ENCODE data around the gene NCOA5. TPM values are rescaled to one million over a fixed set of nuclear protein-coding genes. Genes with fewer than 3 reads are reported as not detected.

Gene NCOA5
- polyA plus RNA-seq, 2 donors: 8.6 to 10.7 TPM

DNA sequence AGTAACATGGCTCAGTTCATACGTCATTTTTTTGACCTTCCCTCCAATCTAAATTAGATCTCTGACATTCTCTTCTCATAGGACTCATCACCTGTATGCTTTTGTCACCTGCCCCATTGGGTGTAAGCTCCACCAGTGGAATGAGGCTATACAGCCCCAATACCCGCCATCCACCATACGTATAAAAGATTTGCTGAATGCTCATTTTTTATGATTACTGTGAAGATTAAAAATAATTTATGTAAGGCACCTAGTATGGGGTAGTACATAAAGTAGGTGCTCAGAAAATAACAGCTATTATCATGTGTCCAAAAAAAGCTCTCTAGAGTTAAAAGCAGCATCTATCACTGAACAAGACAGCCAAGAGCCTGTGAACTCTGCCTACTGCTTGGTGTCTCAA is 24.1 kb downstream of the NCOA5 start:
- WGBS, 2 donors: 96% methylated on average over 3 of the region's 3 CpGs
- Histone ChIP-seq H3K4me3 (ENCODE audit: low read depth in 1 of 2, low read length in 2 of 2) (no peak overlapping the region), H3K27me3 (ENCODE audit: control insufficient read depth in 1 of 2, insufficient read depth in 2 of 2, low read length in 2 of 2) (no peaks in the 10 kb centered on the region), H3K4me1 (ENCODE audit: control insufficient read depth in 2 of 2, insufficient read depth in 2 of 2, low read length in 1 of 2) (peaks cover 0 to 2% of the 10 kb centered on the region in 2 donors), H3K9me3 (ENCODE audit: control insufficient read depth in 2 of 2, insufficient read depth in 1 of 2, low read depth in 1 of 2, low read length in 1 of 2) (no peaks in the 10 kb centered on the region), H3K36me3 (ENCODE audit: control insufficient read depth in 2 of 2, insufficient read depth in 2 of 2, low read length in 1 of 2) (peaks cover 47 to 54% of the 10 kb centered on the region in 2 donors), H3K27ac (ENCODE audit: low read depth in 2 of 2, low read length in 1 of 2) (no peak overlapping the region)

DNA sequence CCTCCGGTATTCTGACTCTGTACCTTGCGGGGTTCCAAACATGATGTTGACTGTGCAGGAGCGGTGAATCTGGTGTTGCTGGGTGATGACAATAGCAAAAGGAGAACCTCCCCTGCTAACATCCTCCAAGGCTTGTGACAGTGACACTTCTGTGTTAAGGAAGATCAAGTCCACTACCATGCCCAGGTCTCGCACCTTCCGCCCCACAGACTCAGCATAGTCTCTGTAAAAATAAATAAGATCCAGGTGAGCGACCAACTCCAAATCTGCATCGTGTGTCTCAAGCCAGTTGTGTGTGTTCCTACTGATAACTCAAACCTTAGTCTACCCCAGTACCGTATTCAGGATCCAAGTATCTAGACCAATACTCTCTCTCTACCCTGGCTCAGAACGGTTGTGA is 24.8 kb downstream of the NCOA5 start:
- Histone ChIP-seq H3K27me3 (ENCODE audit: control insufficient read depth in 1 of 2, insufficient read depth in 2 of 2, low read length in 2 of 2) (no peaks in the 10 kb centered on the region), H3K9me3 (ENCODE audit: control insufficient read depth in 2 of 2, insufficient read depth in 1 of 2, low read depth in 1 of 2, low read length in 1 of 2) (no peaks in the 10 kb centered on the region), H3K4me1 (ENCODE audit: control insufficient read depth in 2 of 2, insufficient read depth in 2 of 2, low read length in 1 of 2) (peaks cover 0 to 2% of the 10 kb centered on the region in 2 donors), H3K36me3 (ENCODE audit: control insufficient read depth in 2 of 2, insufficient read depth in 2 of 2, low read length in 1 of 2) (peaks cover 47 to 53% of the 10 kb centered on the region in 2 donors), H3K4me3 (ENCODE audit: low read depth in 1 of 2, low read length in 2 of 2) (no peak overlapping the region), H3K27ac (ENCODE audit: low read depth in 2 of 2, low read length in 1 of 2) (no peak overlapping the region)
- 97 to 98% methylated on average over 9 of the region's 9 CpGs for WGBS, 2 donors

DNA sequence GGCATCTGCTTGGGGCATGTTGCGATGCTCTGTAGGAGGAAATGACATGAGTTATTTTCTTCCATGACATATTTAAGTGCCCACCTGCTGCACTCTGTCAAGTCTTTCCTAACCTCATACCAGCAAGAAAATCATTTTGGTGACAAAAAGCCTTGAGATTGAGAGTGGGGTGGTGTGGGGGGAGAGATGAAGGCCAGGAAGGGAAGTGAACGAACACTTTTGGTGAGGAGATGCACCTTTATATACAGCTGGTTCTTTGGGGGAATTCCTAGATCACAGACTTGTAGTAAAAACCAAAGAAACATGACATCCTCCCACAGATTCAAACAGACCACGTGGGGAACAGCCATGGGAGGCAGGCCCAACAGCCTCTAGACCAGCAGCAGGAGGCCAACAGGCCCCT is 26.1 kb downstream of the NCOA5 start:
- Histone ChIP-seq H3K4me1 (ENCODE audit: control insufficient read depth in 2 of 2, insufficient read depth in 2 of 2, low read length in 1 of 2) (peaks cover 2% of the 10 kb centered on the region in 2 donors), H3K27me3 (ENCODE audit: control insufficient read depth in 1 of 2, insufficient read depth in 2 of 2, low read length in 2 of 2) (no peaks in the 10 kb centered on the region), H3K9me3 (ENCODE audit: control insufficient read depth in 2 of 2, insufficient read depth in 1 of 2, low read depth in 1 of 2, low read length in 1 of 2) (no peaks in the 10 kb centered on the region), H3K4me3 (ENCODE audit: low read depth in 1 of 2, low read length in 2 of 2) (no peak overlapping the region), H3K27ac (ENCODE audit: low read depth in 2 of 2, low read length in 1 of 2) (no peak overlapping the region), H3K36me3 (ENCODE audit: control insufficient read depth in 2 of 2, insufficient read depth in 2 of 2, low read length in 1 of 2) (peaks cover 47 to 50% of the 10 kb centered on the region in 2 donors)
- WGBS, 2 donors: 76 to 90% methylated on average over 3 of the region's 3 CpGs

DNA sequence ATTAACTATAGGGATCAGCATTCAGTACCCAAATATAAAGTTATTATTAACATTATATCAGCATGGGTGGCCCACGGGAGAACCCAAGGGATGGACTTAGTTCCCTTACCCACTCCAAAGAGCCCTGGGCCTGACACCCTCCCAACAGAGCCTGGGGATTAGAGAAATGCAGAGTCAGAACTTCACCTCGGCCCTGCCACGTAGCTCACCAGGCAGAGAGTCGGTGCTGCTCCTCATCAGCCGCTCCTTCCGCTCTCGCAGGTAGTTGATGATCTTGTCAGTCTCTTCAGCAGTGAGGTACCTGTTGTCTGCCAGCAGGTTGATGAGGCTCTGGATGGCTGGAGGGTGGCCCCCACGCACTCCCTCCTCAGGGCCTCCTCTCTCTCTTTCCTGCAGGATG is 26.6 kb downstream of the NCOA5 start:
- peaks cover 47 to 48% of the 10 kb centered on the region in 2 donors for H3K36me3 ChIP-seq (ENCODE audit: control insufficient read depth in 2 of 2, insufficient read depth in 2 of 2, low read length in 1 of 2)
- no peaks in the 10 kb centered on the region for H3K27me3 ChIP-seq (ENCODE audit: control insufficient read depth in 1 of 2, insufficient read depth in 2 of 2, low read length in 2 of 2)
- H3K27ac ChIP-seq (ENCODE audit: low read depth in 2 of 2, low read length in 1 of 2): no peak overlapping the region
- WGBS, 2 donors: 94 to 97% methylated on average over 8 of the region's 8 CpGs
- H3K4me3 ChIP-seq (ENCODE audit: low read depth in 1 of 2, low read length in 2 of 2): no peak overlapping the region
- no peaks in the 10 kb centered on the region for H3K9me3 ChIP-seq (ENCODE audit: control insufficient read depth in 2 of 2, insufficient read depth in 1 of 2, low read depth in 1 of 2, low read length in 1 of 2)
- peaks cover 5 to 7% of the 10 kb centered on the region in 2 donors for H3K4me1 ChIP-seq (ENCODE audit: control insufficient read depth in 2 of 2, insufficient read depth in 2 of 2, low read length in 1 of 2)

DNA sequence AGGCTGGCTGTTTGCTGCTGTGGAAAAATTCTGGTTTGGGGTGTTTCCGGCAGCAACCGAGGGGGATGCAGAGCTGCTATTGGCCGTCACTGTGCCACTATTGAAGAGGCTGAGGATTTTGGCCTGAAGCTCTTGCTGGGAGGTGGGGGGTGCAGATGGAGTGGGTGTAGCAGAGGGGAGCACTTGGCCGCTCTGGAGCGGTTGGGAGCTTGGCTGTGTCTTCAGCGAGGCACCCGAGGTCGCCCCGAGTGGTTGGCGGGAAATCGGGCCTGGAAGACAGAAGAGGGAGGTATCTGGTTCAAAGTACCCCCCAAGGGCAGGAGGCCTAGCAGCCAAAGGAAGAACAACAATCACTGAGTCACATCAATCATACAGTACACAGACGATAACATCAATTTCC is 27.1 kb downstream of the NCOA5 start:
- no peaks in the 10 kb centered on the region for H3K27me3 ChIP-seq (ENCODE audit: control insufficient read depth in 1 of 2, insufficient read depth in 2 of 2, low read length in 2 of 2)
- H3K9me3 ChIP-seq (ENCODE audit: control insufficient read depth in 2 of 2, insufficient read depth in 1 of 2, low read depth in 1 of 2, low read length in 1 of 2): no peaks in the 10 kb centered on the region
- H3K36me3 ChIP-seq (ENCODE audit: control insufficient read depth in 2 of 2, insufficient read depth in 2 of 2, low read length in 1 of 2): peaks cover 47 to 48% of the 10 kb centered on the region in 2 donors
- H3K4me3 ChIP-seq (ENCODE audit: low read depth in 1 of 2, low read length in 2 of 2): no peak overlapping the region
- no peak overlapping the region for H3K27ac ChIP-seq (ENCODE audit: low read depth in 2 of 2, low read length in 1 of 2)
- peaks cover 7 to 12% of the 10 kb centered on the region in 2 donors for H3K4me1 ChIP-seq (ENCODE audit: control insufficient read depth in 2 of 2, insufficient read depth in 2 of 2, low read length in 1 of 2)
- WGBS, 2 donors: 78 to 81% methylated on average over 12 of the region's 12 CpGs

DNA sequence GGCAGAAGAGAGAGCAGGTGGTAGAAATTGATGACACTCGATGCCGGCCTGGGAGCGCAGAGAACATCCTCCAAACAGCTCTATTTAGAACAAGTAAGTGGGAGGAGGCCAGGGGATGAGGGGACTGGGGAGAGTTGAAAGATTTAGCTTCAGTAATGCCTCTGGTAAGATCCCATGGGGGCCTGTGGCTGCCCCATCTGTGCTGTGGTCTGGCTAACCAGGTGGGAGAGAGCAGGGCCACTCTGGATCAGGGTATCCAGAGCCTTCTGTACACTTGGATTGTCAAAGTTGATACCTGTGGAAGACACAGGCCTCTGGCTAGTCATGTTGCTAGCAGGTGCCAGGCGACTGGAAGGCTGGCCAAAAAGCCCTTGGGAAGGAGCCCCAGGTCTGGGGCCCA is 27.6 kb downstream of the NCOA5 start:
- H3K9me3 ChIP-seq (ENCODE audit: control insufficient read depth in 2 of 2, insufficient read depth in 1 of 2, low read depth in 1 of 2, low read length in 1 of 2): no peaks in the 10 kb centered on the region
- H3K27me3 ChIP-seq (ENCODE audit: control insufficient read depth in 1 of 2, insufficient read depth in 2 of 2, low read length in 2 of 2): no peaks in the 10 kb centered on the region
- H3K36me3 ChIP-seq (ENCODE audit: control insufficient read depth in 2 of 2, insufficient read depth in 2 of 2, low read length in 1 of 2): peaks cover 45 to 48% of the 10 kb centered on the region in 2 donors
- H3K4me1 ChIP-seq (ENCODE audit: control insufficient read depth in 2 of 2, insufficient read depth in 2 of 2, low read length in 1 of 2): peaks cover 7 to 14% of the 10 kb centered on the region in 2 donors
- no peak overlapping the region for H3K27ac ChIP-seq (ENCODE audit: low read depth in 2 of 2, low read length in 1 of 2)
- H3K4me3 ChIP-seq (ENCODE audit: low read depth in 1 of 2, low read length in 2 of 2): no peak overlapping the region
- WGBS, 2 donors: 89% methylated on average over 4 of the region's 4 CpGs

DNA sequence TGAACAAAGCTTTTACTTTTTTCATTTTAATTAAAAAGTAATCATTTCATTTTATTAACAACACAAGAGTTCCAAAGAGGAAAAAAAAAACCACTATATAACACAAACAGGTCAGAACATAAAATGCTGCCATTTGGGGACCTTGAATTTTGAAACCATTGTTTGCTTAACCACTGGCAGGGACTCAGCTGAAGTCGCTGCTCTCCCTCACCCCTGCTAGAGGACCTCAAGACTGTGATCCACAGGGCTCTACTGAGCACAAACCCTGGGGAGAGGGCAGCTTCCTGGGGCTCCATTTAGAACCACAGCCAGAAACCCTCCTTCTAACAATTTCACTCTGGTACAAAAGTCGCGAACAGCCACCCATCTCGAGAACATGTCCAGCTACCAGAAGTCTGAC is 28.8 kb downstream of the NCOA5 start:
- Histone ChIP-seq H3K36me3 (ENCODE audit: control insufficient read depth in 2 of 2, insufficient read depth in 2 of 2, low read length in 1 of 2) (peaks cover 38 to 39% of the 10 kb centered on the region in 2 donors), H3K9me3 (ENCODE audit: control insufficient read depth in 2 of 2, insufficient read depth in 1 of 2, low read depth in 1 of 2, low read length in 1 of 2) (no peaks in the 10 kb centered on the region), H3K4me1 (ENCODE audit: control insufficient read depth in 2 of 2, insufficient read depth in 2 of 2, low read length in 1 of 2) (peaks cover 7 to 14% of the 10 kb centered on the region in 2 donors), H3K4me3 (ENCODE audit: low read depth in 1 of 2, low read length in 2 of 2) (no peak overlapping the region), H3K27me3 (ENCODE audit: control insufficient read depth in 1 of 2, insufficient read depth in 2 of 2, low read length in 2 of 2) (no peaks in the 10 kb centered on the region), H3K27ac (ENCODE audit: low read depth in 2 of 2, low read length in 1 of 2) (peak overlapping the region in 1 of 2 donors; percentile 6)
- 75 to 85% methylated on average over 4 of the region's 4 CpGs for WGBS, 2 donors

DNA sequence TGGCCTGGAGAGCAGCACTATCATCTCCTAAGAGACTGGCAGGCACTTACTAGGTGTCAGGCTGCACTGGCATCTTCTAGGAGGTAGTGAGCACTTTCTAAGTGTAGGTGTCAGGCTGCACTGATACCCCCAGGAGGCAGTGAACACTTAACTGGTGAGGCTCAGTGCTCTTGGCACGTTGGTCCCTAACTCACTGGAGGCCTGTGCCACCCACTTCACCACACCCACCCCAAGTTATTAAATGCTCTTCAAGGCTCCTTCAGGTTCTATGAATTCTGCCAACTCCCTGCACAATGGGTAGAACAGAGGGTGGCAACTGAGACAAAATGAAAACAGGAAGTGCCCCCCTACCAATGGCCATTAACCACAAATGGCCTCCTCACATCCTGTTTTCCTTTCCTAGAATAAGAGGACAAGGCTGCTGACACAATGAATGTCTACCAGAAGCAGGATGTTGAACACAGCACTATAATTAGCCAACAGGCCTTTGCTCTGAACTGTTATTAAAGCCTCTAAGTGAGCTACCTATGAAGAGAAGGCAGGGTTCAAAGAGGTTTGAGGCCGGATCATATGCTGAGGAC is 29.4 kb downstream of the NCOA5 start:
- peaks cover 37 to 38% of the 10 kb centered on the region in 2 donors for H3K36me3 ChIP-seq (ENCODE audit: control insufficient read depth in 2 of 2, insufficient read depth in 2 of 2, low read length in 1 of 2)
- H3K9me3 ChIP-seq (ENCODE audit: control insufficient read depth in 2 of 2, insufficient read depth in 1 of 2, low read depth in 1 of 2, low read length in 1 of 2): no peaks in the 10 kb centered on the region
- peaks cover 7 to 14% of the 10 kb centered on the region in 2 donors for H3K4me1 ChIP-seq (ENCODE audit: control insufficient read depth in 2 of 2, insufficient read depth in 2 of 2, low read length in 1 of 2)
- no peak overlapping the region for H3K27ac ChIP-seq (ENCODE audit: low read depth in 2 of 2, low read length in 1 of 2)
- H3K27me3 ChIP-seq (ENCODE audit: control insufficient read depth in 1 of 2, insufficient read depth in 2 of 2, low read length in 2 of 2): no peaks in the 10 kb centered on the region
- WGBS, 2 donors: 51 to 55% methylated on average over 2 of the region's 2 CpGs
- no peak overlapping the region for H3K4me3 ChIP-seq (ENCODE audit: low read depth in 1 of 2, low read length in 2 of 2)

DNA sequence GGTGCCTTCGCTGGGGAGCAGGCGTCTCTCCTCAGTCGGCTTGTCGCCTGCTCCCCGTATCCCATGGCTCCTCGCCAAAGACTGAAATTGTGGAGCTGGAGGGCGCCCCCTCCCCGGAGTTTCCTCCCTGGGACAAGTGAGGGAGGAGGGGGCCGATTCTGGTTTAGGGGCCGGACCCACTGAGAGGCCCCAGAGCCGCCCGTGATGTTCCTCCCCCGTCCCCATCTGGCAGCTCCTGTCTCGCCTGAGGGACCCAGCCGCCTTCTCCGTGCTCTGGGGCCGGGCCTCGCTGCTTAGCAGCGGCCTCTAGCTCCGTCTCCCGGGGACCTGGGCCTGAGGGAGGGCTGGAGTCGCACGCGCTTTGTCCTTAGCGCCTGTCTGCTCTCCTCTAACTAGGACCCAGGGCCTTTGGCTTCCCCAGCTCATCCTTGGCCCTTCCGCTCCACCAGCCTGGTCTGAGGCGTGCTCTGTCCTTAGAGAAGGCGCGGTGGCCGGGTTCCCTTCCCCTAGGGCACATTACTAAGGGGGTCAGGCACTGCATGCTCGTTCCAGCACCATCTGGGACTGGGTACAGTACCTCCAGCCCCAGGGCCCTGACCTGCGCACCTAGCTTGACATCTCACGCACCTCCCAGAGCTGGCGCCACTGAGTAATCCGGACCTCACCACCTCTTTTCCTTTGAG is 31.0 kb downstream of the NCOA5 start:
- Histone ChIP-seq H3K27me3 (ENCODE audit: control insufficient read depth in 1 of 2, insufficient read depth in 2 of 2, low read length in 2 of 2) (no peaks in the 10 kb centered on the region), H3K36me3 (ENCODE audit: control insufficient read depth in 2 of 2, insufficient read depth in 2 of 2, low read length in 1 of 2) (peaks cover 20 to 23% of the 10 kb centered on the region in 2 donors), H3K4me3 (ENCODE audit: low read depth in 1 of 2, low read length in 2 of 2) (no peak overlapping the region), H3K9me3 (ENCODE audit: control insufficient read depth in 2 of 2, insufficient read depth in 1 of 2, low read depth in 1 of 2, low read length in 1 of 2) (no peaks in the 10 kb centered on the region), H3K27ac (ENCODE audit: low read depth in 2 of 2, low read length in 1 of 2) (no peak overlapping the region), H3K4me1 (ENCODE audit: control insufficient read depth in 2 of 2, insufficient read depth in 2 of 2, low read length in 1 of 2) (peaks cover 7 to 14% of the 10 kb centered on the region in 2 donors)
- 21 to 25% methylated on average over 34 to 35 of the region's 35 CpGs for WGBS, 2 donors
